Kidney (tissue), 14 donors: ENCODE measurements around the gene SF3A2. TPM values are rescaled to one million over a fixed set of nuclear protein-coding genes. Genes with fewer than 3 reads are reported as not detected.

Source experiments
- DNase-seq, 5 donors: peaks; one replicate each; pipeline ENCODE4 v3.0.0-alpha.2; 2013 to 2020
- FAIRE-seq: peaks from 2 replicates; lab custom pipeline; 2012; peaks lifted over from hg19 to GRCh38; lab: Jason Lieb, UNC
- H3K27ac ChIP-seq, 2 donors: one replicate each; pipeline ENCODE4 v1.7.0; 2013; ENCODE audit warnings: low read depth in 2 of 2, low read length in 2 of 2, inconsistent platforms in 1 of 2
- H3K27me3 ChIP-seq: one replicate; pipeline ENCODE4 v1.7.1; 2013; ENCODE audit warnings: low read length, inconsistent platforms; ENCODE audit not compliant: control insufficient read depth, insufficient read depth
- H3K36me3 ChIP-seq, 3 donors: one replicate each; pipeline versions ENCODE4 v1.7.0 to v1.7.1; 2013; ENCODE audit warnings: low read length in 3 of 3, control low read depth in 1 of 3, inconsistent platforms in 1 of 3; ENCODE audit not compliant: insufficient read depth in 3 of 3, control insufficient read depth in 2 of 3
- H3K4me1 ChIP-seq, 3 donors: one replicate each; pipeline versions ENCODE4 v1.7.0 to v1.7.1; 2013; ENCODE audit warnings: low read length in 3 of 3, inconsistent platforms in 1 of 3, low read depth in 1 of 3; ENCODE audit not compliant: control insufficient read depth in 2 of 3, insufficient read depth in 2 of 3
- H3K4me3 ChIP-seq, 3 donors: one replicate each; pipeline versions ENCODE4 v1.7.0 to v1.8.1; 2013; ENCODE audit warnings: low read length in 3 of 3, control low read depth in 1 of 3, inconsistent platforms in 1 of 3
- H3K9ac ChIP-seq, 3 donors: one replicate each; pipeline versions ENCODE4 v1.7.0 to v1.7.1; 2013; ENCODE audit warnings: low read length in 3 of 3, control low read depth in 1 of 3, inconsistent platforms in 1 of 3
- H3K9me3 ChIP-seq, 3 donors: one replicate each; pipeline versions ENCODE4 v1.7.0 to v1.7.1; 2013; ENCODE audit warnings: low read length in 3 of 3, control low read depth in 1 of 3, inconsistent platforms in 1 of 3; ENCODE audit not compliant: control insufficient read depth in 2 of 3, insufficient read depth in 1 of 3
- intact Hi-C: fragments of 100-400 bp; cut with DNase I; formaldehyde crosslinking; loops from one replicate; pipeline ENCODE4 v1.11.1; 2022
- polyA plus RNA-seq: library from polyadenylated mRNA; stranded (reverse); fragments of 350-450 nt; fragmentation: Illumina TruSeq; extraction: RNeasy Lipid Tissue Mini Kit (QIAGEN cat#74804); gene quantifications from one replicate; pipeline ENCODE4 v1.2.3, GENCODE V29; 2014; ENCODE audit warnings: low read depth, low replicate concordance; ENCODE audit not compliant: insufficient read depth
- total RNA-seq: library from RNA; stranded (reverse); fragmentation: NEBNext Ultra II Directional; extraction: Animal tissue kit (Norgen Biotek cat#: 25700); gene quantifications from one replicate; pipeline ENCODE4 v1.2.1, GENCODE V29; 2021
- TF ChIP-seq, protein P1 (sequence below): IDR thresholded peaks from 3 replicates; pipeline ENCODE4 v1.5.1; 2012; ENCODE audit warnings: mild to moderate bottlenecking, moderate library complexity, borderline replicate concordance; ENCODE audit not compliant: insufficient read depth; ENCODE audit errors: extremely low read depth
- donor health status: control.
- donor health status: control.
- donor health status: control.
- donor health status: control.
- donor health status: control.
- donor health status: DM: yes; HTN: yes; CAD: no.
- donor health status: Normal renal cell carcinoma (clear cell type).

SF3A2 gene
- total and polyA plus RNA-seq, 2 donors from 2014 or later, result 25.7 to 64.1 TPM

DNA sequence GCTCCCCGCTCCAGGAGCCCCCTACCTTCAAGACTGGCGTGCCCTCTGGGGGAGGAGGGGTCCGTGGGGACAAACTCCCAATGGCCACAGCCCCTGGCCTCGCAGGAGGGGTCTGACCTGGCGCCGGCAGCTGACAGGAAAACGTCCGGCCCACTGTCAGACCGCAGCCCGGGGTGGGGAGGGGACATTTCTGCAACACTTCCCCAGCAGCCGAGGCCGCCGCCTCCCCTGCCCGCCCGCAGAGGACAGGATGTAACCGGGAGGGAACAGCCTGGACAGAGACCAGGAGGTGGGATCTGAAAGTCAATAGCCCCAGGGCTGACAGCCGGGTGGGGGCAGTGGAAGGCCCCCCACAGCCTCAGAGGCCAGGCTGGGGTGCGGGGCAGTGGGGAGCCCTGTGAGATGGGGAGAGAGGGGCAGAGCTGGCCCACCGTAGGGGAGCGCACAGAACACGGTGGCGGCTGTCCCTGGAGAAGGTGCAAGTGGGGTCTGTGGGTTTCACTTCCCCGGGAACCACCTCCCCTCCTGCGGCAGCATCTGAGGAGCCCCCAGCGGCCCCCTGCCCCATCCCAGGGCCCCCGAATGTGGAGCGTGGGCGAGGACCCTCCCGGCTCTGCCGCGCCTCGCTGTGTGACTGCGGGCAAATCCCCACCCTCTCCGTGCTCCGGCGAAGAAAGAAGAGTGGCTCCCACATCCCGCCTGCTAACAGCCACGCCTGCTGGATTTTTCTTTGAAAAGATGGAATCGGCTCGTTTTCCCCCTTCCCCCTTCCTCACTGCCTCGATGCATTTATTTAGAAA lies 45.6 kb downstream of the SF3A2 start, which contains the start of gene PEAK3:
Gene PEAK3, minus strand, starts transcription at position 114 of the 800 bp plus-strand sequence. CDS start 1,244 bp downstream, outside the sequence.
- Histone ChIP-seq H3K36me3 (no peaks in the 10 kb centered on the region), H3K9me3 (no peaks in the 10 kb centered on the region), H3K4me3 (peak within 1 kb of the TSS in 2 of 3 donors; percentile 25 to 29), H3K27me3 (no peaks in the 10 kb centered on the region), H3K4me1 (no peaks in the 10 kb centered on the region), H3K9ac (peak within 1 kb of the TSS in 1 of 3 donors; percentile 12), H3K27ac (peak within 1 kb of the TSS in 1 of 2 donors; percentile 36)
- TF ChIP-seq, protein P1, sequence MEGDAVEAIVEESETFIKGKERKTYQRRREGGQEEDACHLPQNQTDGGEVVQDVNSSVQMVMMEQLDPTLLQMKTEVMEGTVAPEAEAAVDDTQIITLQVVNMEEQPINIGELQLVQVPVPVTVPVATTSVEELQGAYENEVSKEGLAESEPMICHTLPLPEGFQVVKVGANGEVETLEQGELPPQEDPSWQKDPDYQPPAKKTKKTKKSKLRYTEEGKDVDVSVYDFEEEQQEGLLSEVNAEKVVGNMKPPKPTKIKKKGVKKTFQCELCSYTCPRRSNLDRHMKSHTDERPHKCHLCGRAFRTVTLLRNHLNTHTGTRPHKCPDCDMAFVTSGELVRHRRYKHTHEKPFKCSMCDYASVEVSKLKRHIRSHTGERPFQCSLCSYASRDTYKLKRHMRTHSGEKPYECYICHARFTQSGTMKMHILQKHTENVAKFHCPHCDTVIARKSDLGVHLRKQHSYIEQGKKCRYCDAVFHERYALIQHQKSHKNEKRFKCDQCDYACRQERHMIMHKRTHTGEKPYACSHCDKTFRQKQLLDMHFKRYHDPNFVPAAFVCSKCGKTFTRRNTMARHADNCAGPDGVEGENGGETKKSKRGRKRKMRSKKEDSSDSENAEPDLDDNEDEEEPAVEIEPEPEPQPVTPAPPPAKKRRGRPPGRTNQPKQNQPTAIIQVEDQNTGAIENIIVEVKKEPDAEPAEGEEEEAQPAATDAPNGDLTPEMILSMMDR, result no peak
- no peak for FAIRE-seq
- DNase-seq, result peak in 4 of 5 donors; percentile 57 to 95 (median 76)
- intact Hi-C loops, result no loop called here

DNA sequence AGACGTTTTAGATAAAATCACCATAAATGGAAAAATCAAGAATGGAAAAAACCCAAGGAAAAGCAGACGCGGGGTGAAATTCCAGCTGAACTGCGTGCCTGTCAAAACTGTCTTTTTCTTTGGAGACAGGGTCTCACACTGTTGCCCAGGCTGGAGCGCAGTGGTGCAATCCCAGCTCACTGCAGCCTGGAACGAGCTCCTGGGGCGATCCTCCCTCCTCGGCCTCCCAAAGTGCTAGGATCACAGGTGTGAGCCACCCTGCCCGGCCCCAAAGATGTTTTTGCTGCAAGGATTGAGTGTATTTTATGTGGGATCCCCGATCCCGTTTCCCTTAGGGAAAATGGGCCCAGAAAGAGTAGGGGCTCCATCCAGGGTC lies 46.2 kb downstream of the SF3A2 start:
- intact Hi-C loops, result no loop called here
- Histone ChIP-seq H3K27me3 (no peaks in the 10 kb centered on the region), H3K9me3 (no peaks in the 10 kb centered on the region), H3K4me3 (no peak overlapping the region), H3K4me1 (no peaks in the 10 kb centered on the region), H3K27ac (no peak overlapping the region), H3K9ac (no peak overlapping the region), H3K36me3 (no peaks in the 10 kb centered on the region)
- TF ChIP-seq, protein P1, result no peak
- DNase-seq (no peak), FAIRE-seq (no peak)

DNA sequence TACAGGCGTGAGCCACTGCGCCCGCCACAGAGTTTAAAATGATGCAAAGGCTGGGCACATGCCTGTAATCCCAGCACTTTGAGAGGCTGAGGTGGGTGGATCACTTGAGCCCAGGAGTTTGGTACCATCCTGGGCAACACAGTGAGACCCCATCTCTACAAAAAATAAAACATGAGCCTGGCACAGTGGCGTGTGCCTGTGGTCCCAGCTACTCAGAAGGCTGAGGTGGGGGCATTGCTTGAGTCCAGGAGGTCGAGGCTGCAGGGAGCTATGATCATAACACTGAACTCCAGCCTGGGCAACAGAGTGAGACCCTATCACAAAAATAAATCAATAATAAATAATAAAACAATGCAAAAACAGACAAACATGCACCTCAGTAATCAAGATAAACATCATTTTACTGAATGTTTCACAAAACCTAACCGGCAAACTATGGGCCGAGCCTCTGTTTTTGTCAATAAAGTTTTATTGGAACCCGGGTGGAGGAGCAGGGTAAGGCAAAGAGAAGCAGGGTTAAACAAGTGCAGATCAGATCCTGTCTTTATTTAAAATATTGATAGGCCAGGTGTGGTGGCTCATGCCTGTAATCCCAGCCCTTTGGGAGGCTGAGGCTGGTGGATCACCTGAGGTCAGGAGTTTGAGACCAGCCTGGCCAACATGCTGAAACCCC lies 47.3 kb downstream of the SF3A2 start:
- DNase-seq (no peak), FAIRE-seq (no peak)
- Histone ChIP-seq H3K27me3 (peaks cover 6% of the 10 kb centered on the region), H3K4me3 (no peak overlapping the region), H3K9me3 (no peaks in the 10 kb centered on the region), H3K4me1 (no peaks in the 10 kb centered on the region), H3K36me3 (no peaks in the 10 kb centered on the region), H3K9ac (no peak overlapping the region), H3K27ac (no peak overlapping the region)
- TF ChIP-seq, protein P1, result no peak
- intact Hi-C loops, result no loop called here
